NCI-H1092 (cell line): ENCODE data around the gene C3orf85.
"Not testable (repeated sequence)": the region's sequence is repeated elsewhere in the genome, so short reads cannot be mapped to it uniquely, and the experiment has no call there.

Experiments used
- DNase-seq: peaks from one replicate; lab custom pipeline; 2025; lab: John Stamatoyannopoulos, UW

The C3orf85 gene, protein sequence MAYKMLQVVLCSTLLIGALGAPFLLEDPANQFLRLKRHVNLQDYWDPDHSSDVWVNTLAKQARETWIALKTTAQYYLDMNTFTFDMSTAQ

DNA sequence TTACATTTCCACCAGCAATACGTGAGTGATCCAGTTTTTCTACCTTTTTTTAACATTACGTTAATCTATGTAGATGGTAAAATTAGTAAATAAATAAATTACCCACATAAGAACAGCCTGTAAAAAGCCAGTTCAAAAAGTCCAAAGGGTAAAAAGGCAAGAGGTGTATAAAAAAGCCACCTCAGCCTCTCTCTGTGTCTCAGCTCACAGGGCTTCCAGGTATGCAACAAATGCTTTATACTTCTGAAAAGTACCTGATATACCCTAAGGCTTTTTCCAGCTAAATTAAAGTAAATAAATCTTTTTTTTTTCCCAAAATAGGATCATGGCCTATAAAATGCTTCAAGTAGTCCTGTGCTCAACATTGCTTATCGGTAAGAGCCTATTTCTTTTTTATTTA is at the start of gene C3orf85:
Gene C3orf85, plus strand, starts transcription at position 197 of the 400 bp plus-strand sequence. Its CDS starts 129 bp downstream, at position 326.
- DNase-seq: no peak

DNA sequence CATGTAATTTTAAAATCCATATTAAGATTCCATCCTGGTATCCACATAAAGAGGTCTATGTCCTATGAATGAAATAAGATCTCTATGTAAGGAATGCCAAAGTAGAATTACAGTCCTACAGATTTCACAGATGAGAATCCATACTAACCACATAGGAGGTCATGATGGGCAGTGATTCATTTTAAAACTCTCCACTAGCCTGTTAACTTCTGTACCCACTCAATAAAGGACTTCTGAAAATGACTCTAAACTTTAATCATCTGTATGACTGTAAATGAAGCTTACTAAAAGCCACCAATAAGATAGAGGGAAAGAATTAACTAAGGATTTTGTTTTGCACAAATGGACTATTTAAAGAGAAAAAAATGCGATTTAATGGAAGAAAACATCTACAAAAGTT is 47.3 kb upstream of the C3orf85 start:
- DNase-seq: no peak

- no peak for DNase-seq
These were observed 44.7 kb upstream of the C3orf85 start for GRCh38 chr3:109091846-109092245.

DNA sequence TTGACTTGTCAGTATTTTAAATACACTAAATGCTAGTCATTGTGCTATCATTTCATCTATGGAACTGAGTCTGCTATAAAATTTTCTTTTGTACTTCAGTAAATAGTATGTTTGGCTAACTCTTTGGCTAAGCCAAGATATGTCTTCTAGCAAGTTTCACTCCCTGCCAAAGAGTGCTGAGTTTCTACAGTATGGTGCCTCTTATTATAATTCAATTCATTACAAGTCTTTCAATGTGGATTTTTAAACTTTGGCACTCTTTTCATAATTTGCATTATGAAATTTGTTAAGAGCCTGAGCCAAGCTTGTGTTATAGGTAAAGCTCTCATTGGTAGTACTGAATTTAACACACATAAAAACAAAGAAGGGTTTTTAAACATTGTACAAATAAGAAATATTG is 43.0 kb upstream of the C3orf85 start:
- no peak for DNase-seq

GRCh38 chr3:109095166-109095565 is 41.4 kb upstream of the C3orf85 start:
- no peak for DNase-seq

GRCh38 chr3:109098079-109098644 is 38.4 kb upstream of the C3orf85 start:
- no peak for DNase-seq

- DNase-seq: no peak
These were observed 26.9 kb upstream of the C3orf85 start for GRCh38 chr3:109109574-109109973.

GRCh38 chr3:109112946-109113760 is 23.4 kb upstream of the C3orf85 start:
- no peak for DNase-seq

GRCh38 chr3:109114746-109115145 is 21.8 kb upstream of the C3orf85 start:
- no peak for DNase-seq

DNA sequence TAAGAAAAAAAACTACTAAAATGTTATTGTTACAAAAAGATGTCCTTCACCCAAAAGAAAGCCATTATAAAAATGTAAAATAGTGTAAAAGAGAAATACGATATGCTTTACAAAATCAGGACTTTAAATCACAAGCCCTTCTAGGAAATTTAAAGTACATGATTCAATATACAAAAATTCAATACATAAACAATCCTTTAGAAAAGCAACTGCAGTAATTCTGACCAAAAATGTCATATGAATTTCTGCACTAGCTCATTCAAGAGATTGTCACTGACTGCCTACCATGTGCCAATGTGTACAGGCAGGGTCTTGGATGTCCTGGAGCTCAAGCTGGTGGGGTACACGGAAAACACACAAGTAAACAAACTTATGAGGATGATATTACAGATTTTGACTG is 21.1 kb upstream of the C3orf85 start:
- DNase-seq: no peak

GRCh38 chr3:109116031-109116430 is 20.5 kb upstream of the C3orf85 start:
- DNase-seq: no peak

- no peak for DNase-seq
These were observed 18.6 kb upstream of the C3orf85 start, which contains the start of gene MORC1 for GRCh38 chr3:109117939-109118338. TSS of gene MORC1 (minus strand) at chr3:109118134. CDS start at chr3:109118059, 75 bp downstream.

DNA sequence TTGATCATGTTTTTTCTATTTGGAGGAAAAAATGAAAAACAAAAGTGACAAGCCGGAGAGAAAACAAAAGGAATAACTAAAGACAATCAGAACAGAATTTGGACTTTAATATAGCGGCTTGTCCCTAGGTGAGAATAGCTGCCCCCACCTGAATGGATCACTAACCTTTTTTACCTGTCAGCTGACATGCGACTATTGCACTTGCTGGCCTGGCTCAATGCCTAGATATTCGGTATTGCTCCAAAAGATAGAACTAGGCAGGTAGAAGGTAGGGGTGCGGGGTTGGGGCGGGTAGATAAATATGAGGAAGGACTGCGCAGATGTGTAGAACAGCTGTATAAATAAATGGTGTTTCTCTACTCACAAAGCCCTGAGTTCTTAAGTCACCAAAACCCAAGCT is 17.9 kb upstream of the C3orf85 start:
- DNase-seq: no peak

GRCh38 chr3:109122690-109123089 is 13.8 kb upstream of the C3orf85 start:
- no peak for DNase-seq

GRCh38 chr3:109125902-109126301 is 10.6 kb upstream of the C3orf85 start:
- no peak for DNase-seq

- DNase-seq: no peak
These were observed 9.0 kb upstream of the C3orf85 start for GRCh38 chr3:109127553-109127952.

DNA sequence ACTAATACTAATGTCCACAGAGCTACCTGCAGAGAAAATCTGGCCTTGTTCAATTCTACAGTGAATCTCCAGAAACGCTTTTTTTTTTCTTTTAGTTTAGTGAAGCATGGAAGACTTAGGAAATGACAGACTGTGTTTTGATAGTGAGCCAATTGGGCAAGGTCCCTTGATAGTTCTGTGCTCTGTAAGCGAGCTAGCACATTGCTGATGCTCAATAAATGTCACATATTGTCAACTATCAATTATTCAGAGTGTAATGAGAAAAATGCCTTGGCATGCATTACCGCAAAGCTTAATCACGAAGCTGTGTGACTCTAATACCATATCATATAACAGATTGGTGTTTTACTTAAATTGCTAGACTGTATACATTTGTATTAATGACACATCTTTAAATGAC is 5.2 kb upstream of the C3orf85 start:
- no peak for DNase-seq

- no peak for DNase-seq
These were observed 3.6 kb upstream of the C3orf85 start for GRCh38 chr3:109132801-109133473.

- DNase-seq: not testable (repeated sequence)
These were observed 3.1 kb upstream of the C3orf85 start for GRCh38 chr3:109133474-109133816.

GRCh38 chr3:109137761-109138160 is 1.2 kb downstream of the C3orf85 start:
- no peak for DNase-seq

GRCh38 chr3:109140318-109140717 is 3.8 kb downstream of the C3orf85 start:
- no peak for DNase-seq

- no peak for DNase-seq
These were observed 7.1 kb downstream of the C3orf85 start for GRCh38 chr3:109143646-109144045.

GRCh38 chr3:109149078-109149477 is 12.6 kb downstream of the C3orf85 start:
- no peak for DNase-seq
